Prostate gland (tissue), 2 donors: ENCODE data around the gene TMEM242. TPM values are rescaled to one million over a fixed set of nuclear protein-coding genes. Genes with fewer than 3 reads are reported as not detected.
"Not testable (repeated sequence)": the region's sequence is repeated elsewhere in the genome, so short reads cannot be mapped to it uniquely, and the experiment has no call there.

ENCODE experiments used
- DNase-seq: peaks from one replicate; pipeline ENCODE4 v3.0.0-alpha.2; 2019; ENCODE audit warnings: low spot score
- H3K27ac ChIP-seq, 2 donors: fragments of 200-600 bp; sonication (generic); 2 replicates each; pipeline ENCODE4 v1.5.1; 2017 to 2019
- H3K27me3 ChIP-seq: fragments of 200-600 bp; sonication (generic); replicated peaks from 2 replicates; pipeline ENCODE4 v1.5.1; 2019; ENCODE audit not compliant: insufficient read depth
- H3K36me3 ChIP-seq, 2 donors: fragments of 200-600 bp; sonication (generic); 1 replicate in 1 of 2; 2 replicates in 1 of 2; pipeline versions ENCODE4 v1.5.1 to v1.8.1; 2017 to 2019
- H3K4me1 ChIP-seq: fragments of 200-600 bp; sonication (generic); replicated peaks from 2 replicates; pipeline ENCODE4 v1.5.1; 2019
- H3K4me3 ChIP-seq, 2 donors: fragments of 200-600 bp; sonication (generic); 2 replicates each; pipeline ENCODE4 v1.5.1; 2017 to 2019
- H3K9me3 ChIP-seq: fragments of 200-600 bp; sonication (generic); 2 replicates; pipeline ENCODE4 v1.5.1; 2017
- CTCF ChIP-seq, 4 experiments: fragments of 200-600 bp in 2 of 4; fragments of 450-650 bp in 2 of 4; sonication (generic) in 2 of 4; IDR thresholded peaks; 1 replicate in 3 of 4; 2 replicates in 1 of 4; pipeline ENCODE4 v1.5.1; 2016 to 2019; ENCODE audit warnings: antibody characterized with exemption in 4 of 4, mild to moderate bottlenecking in 2 of 4, moderate library complexity in 2 of 4
- POLR2A ChIP-seq: fragments of 450-650 bp; IDR thresholded peaks from one replicate; pipeline ENCODE4 v1.6.1; 2016; ENCODE audit warnings: antibody characterized with exemption, mild to moderate bottlenecking
- POLR2AphosphoS5 ChIP-seq: sonication (generic); formaldehyde crosslinking; IDR thresholded peaks from one replicate; pipeline ENCODE4 v1.6.1; 2017; ENCODE audit warnings: antibody characterized with exemption
- WGBS: methylation state at CpG from one replicate; pipeline ENCODE4 v1.1.5; 2018; 5-methylcytosine and 5-hydroxymethylcytosine counted together
- intact Hi-C: fragments of 100-400 bp; cut with DNase I; formaldehyde crosslinking; loops from one replicate; pipeline ENCODE4 v1.14.2; 2022
- total RNA-seq, 2 donors: library from RNA; depleted of rRNA; stranded (reverse); fragments of >200 nt; gene quantifications; one replicate each; pipeline ENCODE4 v1.1.0, GENCODE V29; 2016

Gene TMEM242
- total RNA-seq, 2 donors from 2014 or later: 6.4 to 8.5 TPM

GRCh38 chr6:157312757-157313156 is 10.6 kb downstream of the TMEM242 start:
- H3K27ac ChIP-seq: no peak overlapping the region
- no peaks in the 10 kb centered on the region for H3K27me3 ChIP-seq
- TF ChIP-seq POLR2AphosphoS5: no peak
- no peak for TF ChIP-seq POLR2A
- no peak for TF ChIP-seq CTCF (IDR thresholded peaks at IDR 0.05)
- DNase-seq: no peak
- H3K4me3 ChIP-seq: no peak overlapping the region
- WGBS: 75% methylated on average over 9 of the region's 9 CpGs
- intact Hi-C loops: no loop called here
- H3K36me3 ChIP-seq: no peaks in the 10 kb centered on the region
- H3K9me3 ChIP-seq: no peaks in the 10 kb centered on the region
- no peaks in the 10 kb centered on the region for H3K4me1 ChIP-seq

GRCh38 chr6:157310693-157311092 is 12.6 kb downstream of the TMEM242 start:
- intact Hi-C loops, H3K36me3 ChIP-seq, DNase-seq, H3K27ac ChIP-seq, H3K27me3 ChIP-seq, H3K4me3 ChIP-seq, H3K4me1 ChIP-seq, H3K9me3 ChIP-seq: not testable (repeated sequence)
- WGBS: 73% methylated on average over 5 of the region's 5 CpGs

GRCh38 chr6:157307661-157308060 is 15.7 kb downstream of the TMEM242 start:
- H3K27me3 ChIP-seq: no peaks in the 10 kb centered on the region
- no peak overlapping the region for H3K27ac ChIP-seq
- no peaks in the 10 kb centered on the region for H3K36me3 ChIP-seq
- WGBS: 85% methylated on average over 5 of the region's 5 CpGs
- DNase-seq: no peak
- H3K4me1 ChIP-seq: no peaks in the 10 kb centered on the region
- intact Hi-C loops: no loop called here
- no peak for TF ChIP-seq CTCF (IDR thresholded peaks at IDR 0.05)
- no peak for TF ChIP-seq POLR2A
- TF ChIP-seq POLR2AphosphoS5: no peak
- no peak overlapping the region for H3K4me3 ChIP-seq
- no peaks in the 10 kb centered on the region for H3K9me3 ChIP-seq

- H3K4me3 ChIP-seq: no peak overlapping the region
- 79% methylated on average over 9 of the region's 9 CpGs for WGBS
- no peaks in the 10 kb centered on the region for H3K4me1 ChIP-seq
- no peaks in the 10 kb centered on the region for H3K9me3 ChIP-seq
- DNase-seq: no peak
- no peak overlapping the region for H3K27ac ChIP-seq
- TF ChIP-seq CTCF (IDR thresholded peaks at IDR 0.05) (no peak), POLR2A (no peak), POLR2AphosphoS5 (no peak)
- H3K36me3 ChIP-seq: no peaks in the 10 kb centered on the region
- no peaks in the 10 kb centered on the region for H3K27me3 ChIP-seq
- intact Hi-C loops: no loop called here
These were observed 17.4 kb downstream of the TMEM242 start for GRCh38 chr6:157305670-157306653.

GRCh38 chr6:157304899-157305663 is 18.2 kb downstream of the TMEM242 start:
- Histone ChIP-seq H3K36me3 (no peaks in the 10 kb centered on the region), H3K9me3 (no peaks in the 10 kb centered on the region), H3K4me1 (no peaks in the 10 kb centered on the region), H3K4me3 (no peak overlapping the region), H3K27me3 (no peaks in the 10 kb centered on the region), H3K27ac (no peak overlapping the region)
- TF ChIP-seq POLR2AphosphoS5 (no peak), POLR2A (no peak), CTCF (IDR thresholded peaks at IDR 0.05) (no peak)
- intact Hi-C loops: no loop called here
- no peak for DNase-seq
- 83% methylated on average over 12 of the region's 12 CpGs for WGBS
